ENCODE data around the gene UPK3BL2. TPM values are rescaled to one million over a fixed set of nuclear protein-coding genes. Genes with fewer than 3 reads are reported as not detected.
"Not testable (repeated sequence)": the region's sequence is repeated elsewhere in the genome, so short reads cannot be mapped to it uniquely, and the experiment has no call there.

Gene UPK3BL2
- total RNA-seq, 2 experiments from 2014 or later: 115 to 122 TPM

DNA sequence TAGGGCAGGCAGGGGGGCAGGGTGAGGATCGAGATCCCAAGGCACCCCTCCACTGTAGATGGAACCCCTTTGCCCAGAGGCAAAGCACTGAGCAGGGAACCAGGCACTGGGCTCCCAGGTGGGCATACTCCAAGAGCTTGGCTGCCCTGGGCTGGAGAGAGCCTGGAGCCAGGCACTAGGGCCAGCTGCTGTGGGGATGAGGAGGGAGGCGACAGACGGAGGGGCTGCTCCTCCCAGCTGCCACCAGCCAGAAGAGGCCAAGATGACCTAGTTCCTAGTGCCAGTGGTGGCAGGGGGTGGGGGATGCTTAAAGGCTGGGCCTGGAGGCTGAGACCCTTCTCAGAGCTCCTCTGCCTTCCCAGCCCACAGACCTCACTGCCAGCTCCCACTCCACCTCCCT lies 27.6 kb downstream of the UPK3BL2 start:
- H3K4me1 ChIP-seq (ENCODE audit: insufficient read depth, low read length); H3K36me3 Mint-ChIP-seq (ENCODE audit: low read depth); H3K4me3 ChIP-seq (ENCODE audit: low read length); CTCF ChIA-PET; H3K27me3 ChIP-seq (ENCODE audit: control insufficient read depth in 1 of 2, insufficient read depth in 2 of 2, low read length in 2 of 2); H3K27me3 Mint-ChIP-seq; H3K9me3 ChIP-seq (ENCODE audit: control insufficient read depth in 1 of 2, insufficient read depth in 1 of 2, low read length in 2 of 2); H3K9me3 Mint-ChIP-seq; intact Hi-C loops (cut with DNase I, micrococcal nuclease); H3K27ac ChIP-seq (ENCODE audit: low read depth in 1 of 2, low read length in 2 of 2); POLR2A ChIA-PET; H3K4me1 Mint-ChIP-seq (ENCODE audit: low read depth); ATAC-seq (ENCODE audit: poor library complexity); H3K36me3 ChIP-seq (ENCODE audit: insufficient read depth, low read length); DNase-seq; H3K27ac Mint-ChIP-seq; H3K4me3 Mint-ChIP-seq: not testable (repeated sequence)

- H3K9me3 Mint-ChIP-seq; DNase-seq; CTCF ChIA-PET; H3K4me1 Mint-ChIP-seq (ENCODE audit: low read depth); H3K36me3 ChIP-seq (ENCODE audit: insufficient read depth, low read length); intact Hi-C loops (cut with DNase I, micrococcal nuclease); H3K9me3 ChIP-seq (ENCODE audit: control insufficient read depth in 1 of 2, insufficient read depth in 1 of 2, low read length in 2 of 2); H3K27ac ChIP-seq (ENCODE audit: low read depth in 1 of 2, low read length in 2 of 2); H3K4me3 Mint-ChIP-seq; H3K4me3 ChIP-seq (ENCODE audit: low read length); H3K4me1 ChIP-seq (ENCODE audit: insufficient read depth, low read length); H3K36me3 Mint-ChIP-seq (ENCODE audit: low read depth); ATAC-seq (ENCODE audit: poor library complexity); H3K27ac Mint-ChIP-seq; H3K27me3 Mint-ChIP-seq; POLR2A ChIA-PET; H3K27me3 ChIP-seq (ENCODE audit: control insufficient read depth in 1 of 2, insufficient read depth in 2 of 2, low read length in 2 of 2): not testable (repeated sequence)
These were observed 28.4 kb downstream of the UPK3BL2 start for GRCh38 chr7:102514881-102515721.

GRCh38 chr7:102512642-102513221 lies 30.8 kb downstream of the UPK3BL2 start:
- ATAC-seq (ENCODE audit: poor library complexity) (peak; percentile 7), DNase-seq (peak in 4 of 14 experiments; percentile 7 to 64 (median 27))
- H3K27me3 ChIP-seq (ENCODE audit: control insufficient read depth in 1 of 2, insufficient read depth in 2 of 2, low read length in 2 of 2); H3K4me3 Mint-ChIP-seq; H3K36me3 ChIP-seq (ENCODE audit: insufficient read depth, low read length); H3K36me3 Mint-ChIP-seq (ENCODE audit: low read depth); H3K27me3 Mint-ChIP-seq; H3K4me1 ChIP-seq (ENCODE audit: insufficient read depth, low read length); H3K9me3 Mint-ChIP-seq; H3K4me1 Mint-ChIP-seq (ENCODE audit: low read depth); H3K27ac ChIP-seq (ENCODE audit: low read depth in 1 of 2, low read length in 2 of 2); H3K9me3 ChIP-seq (ENCODE audit: control insufficient read depth in 1 of 2, insufficient read depth in 1 of 2, low read length in 2 of 2); intact Hi-C loops (cut with DNase I, micrococcal nuclease); H3K4me3 ChIP-seq (ENCODE audit: low read length); CTCF ChIA-PET; POLR2A ChIA-PET; H3K27ac Mint-ChIP-seq: not testable (repeated sequence)

DNA sequence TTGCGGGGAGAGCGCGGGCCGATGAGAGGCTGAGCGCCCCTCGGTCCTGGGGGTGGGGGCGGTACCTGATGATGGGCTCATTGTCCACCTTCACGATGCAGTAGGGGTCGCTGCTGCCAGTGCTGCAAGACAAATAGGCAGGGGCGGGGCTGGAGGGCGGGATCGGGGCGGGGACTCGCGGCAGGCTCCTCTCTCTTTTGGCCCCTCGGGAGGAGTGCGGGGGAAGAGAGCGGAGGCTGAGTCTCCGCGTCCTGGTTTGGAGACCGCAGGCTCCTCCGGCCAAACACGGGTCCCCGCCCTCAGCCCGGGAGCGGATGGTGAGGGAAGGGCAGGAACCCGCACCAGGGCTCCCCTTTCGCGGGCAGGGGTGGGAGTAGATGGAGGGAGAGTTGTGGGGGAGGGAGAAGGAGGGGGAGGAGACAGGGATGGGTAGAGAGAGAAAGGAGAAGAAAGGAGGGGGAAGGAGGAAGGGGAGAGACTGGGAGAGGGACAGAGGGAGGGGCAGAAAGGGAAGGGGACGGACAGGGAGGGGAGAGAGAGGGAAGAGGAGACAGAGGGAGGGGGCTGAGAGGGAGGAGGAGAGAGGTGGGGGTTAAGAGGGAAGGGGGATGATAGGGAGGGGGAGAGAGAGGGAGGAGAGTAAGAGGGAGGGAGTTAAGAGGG lies 31.5 kb downstream of the UPK3BL2 start:
- H3K4me3 ChIP-seq (ENCODE audit: low read length); CTCF ChIA-PET: not testable (repeated sequence)

DNA sequence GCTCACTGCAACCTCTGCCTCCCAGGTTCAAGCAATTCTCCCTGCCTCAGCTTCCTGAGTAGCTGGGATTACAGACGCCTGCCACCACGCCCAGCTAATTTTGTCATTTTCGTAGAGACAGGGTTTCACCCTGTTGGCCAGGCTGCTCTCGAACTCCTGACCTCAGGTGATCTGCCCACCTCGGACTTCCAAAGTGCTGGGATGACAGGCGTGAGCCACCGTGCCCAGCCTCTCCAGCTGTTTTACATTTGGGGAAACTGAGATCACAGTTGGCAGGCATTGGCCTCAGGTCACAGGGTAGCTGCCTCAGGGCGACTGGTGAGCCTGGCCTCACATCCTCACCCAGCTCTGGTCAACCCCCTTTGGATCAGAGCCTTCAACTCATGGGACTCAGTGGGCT lies 32.9 kb downstream of the UPK3BL2 start:
- POLR2A ChIA-PET; DNase-seq; intact Hi-C loops (cut with DNase I, micrococcal nuclease); H3K27me3 Mint-ChIP-seq; H3K27me3 ChIP-seq (ENCODE audit: control insufficient read depth in 1 of 2, insufficient read depth in 2 of 2, low read length in 2 of 2); H3K4me1 ChIP-seq (ENCODE audit: insufficient read depth, low read length); H3K36me3 ChIP-seq (ENCODE audit: insufficient read depth, low read length); ATAC-seq (ENCODE audit: poor library complexity); H3K4me3 Mint-ChIP-seq; H3K36me3 Mint-ChIP-seq (ENCODE audit: low read depth); CTCF ChIA-PET; H3K9me3 ChIP-seq (ENCODE audit: control insufficient read depth in 1 of 2, insufficient read depth in 1 of 2, low read length in 2 of 2); H3K9me3 Mint-ChIP-seq; H3K27ac ChIP-seq (ENCODE audit: low read depth in 1 of 2, low read length in 2 of 2); H3K4me3 ChIP-seq (ENCODE audit: low read length); H3K27ac Mint-ChIP-seq; H3K4me1 Mint-ChIP-seq (ENCODE audit: low read depth): not testable (repeated sequence)

More for the DNA sequence above, 31.5 kb downstream of the UPK3BL2 start:
- H3K4me3 Mint-ChIP-seq; POLR2A ChIA-PET; H3K9me3 ChIP-seq (ENCODE audit: control insufficient read depth in 1 of 2, insufficient read depth in 1 of 2, low read length in 2 of 2); H3K4me1 Mint-ChIP-seq (ENCODE audit: low read depth); H3K4me1 ChIP-seq (ENCODE audit: insufficient read depth, low read length); H3K36me3 Mint-ChIP-seq (ENCODE audit: low read depth); H3K27ac ChIP-seq (ENCODE audit: low read depth in 1 of 2, low read length in 2 of 2); H3K27me3 Mint-ChIP-seq; H3K27ac Mint-ChIP-seq; H3K27me3 ChIP-seq (ENCODE audit: control insufficient read depth in 1 of 2, insufficient read depth in 2 of 2, low read length in 2 of 2); DNase-seq; H3K36me3 ChIP-seq (ENCODE audit: insufficient read depth, low read length); H3K9me3 Mint-ChIP-seq; intact Hi-C loops (cut with DNase I, micrococcal nuclease): not testable (repeated sequence)
- peak; percentile 86 for ATAC-seq (ENCODE audit: poor library complexity)

DNA sequence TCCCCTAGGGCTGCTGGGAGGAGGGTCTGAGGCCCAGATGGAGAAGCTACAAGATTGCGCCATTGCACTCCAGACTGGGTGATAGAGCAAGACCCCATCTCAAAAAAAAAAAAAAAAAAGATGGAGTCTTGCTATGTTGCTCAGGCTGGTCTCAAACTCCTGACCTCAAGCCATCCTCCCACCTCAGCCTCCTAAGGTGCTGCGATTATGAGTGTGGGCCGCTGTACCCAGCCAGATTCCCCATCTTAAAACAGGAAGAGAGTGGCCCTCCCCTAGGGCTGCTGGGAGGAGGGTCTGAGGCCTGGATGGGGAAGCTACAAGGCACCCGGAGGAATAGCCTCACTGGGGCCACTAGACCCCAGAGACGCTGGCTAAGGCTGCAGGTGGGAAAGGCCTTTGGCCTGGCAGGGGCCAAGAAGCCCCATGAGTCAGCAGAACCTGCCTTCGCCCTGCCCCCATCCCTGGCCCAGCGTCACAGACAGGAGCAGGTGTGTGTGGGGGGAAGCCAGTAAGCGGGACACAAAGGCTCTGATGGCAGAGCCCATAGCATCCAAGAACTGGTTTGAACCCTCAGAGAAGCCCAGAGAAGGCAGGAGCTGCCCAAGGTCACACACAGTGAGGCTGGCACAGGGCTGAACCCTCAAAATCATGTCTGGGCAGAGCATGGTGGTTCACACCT lies 35.9 kb downstream of the UPK3BL2 start:
- H3K27me3 ChIP-seq (ENCODE audit: control insufficient read depth in 1 of 2, insufficient read depth in 2 of 2, low read length in 2 of 2); H3K9me3 Mint-ChIP-seq; H3K27me3 Mint-ChIP-seq; H3K4me3 Mint-ChIP-seq; H3K4me1 Mint-ChIP-seq (ENCODE audit: low read depth); H3K36me3 ChIP-seq (ENCODE audit: insufficient read depth, low read length); ATAC-seq (ENCODE audit: poor library complexity); H3K36me3 Mint-ChIP-seq (ENCODE audit: low read depth); H3K27ac Mint-ChIP-seq; intact Hi-C loops (cut with DNase I, micrococcal nuclease); H3K27ac ChIP-seq (ENCODE audit: low read depth in 1 of 2, low read length in 2 of 2); POLR2A ChIA-PET; H3K9me3 ChIP-seq (ENCODE audit: control insufficient read depth in 1 of 2, insufficient read depth in 1 of 2, low read length in 2 of 2); CTCF ChIA-PET; H3K4me3 ChIP-seq (ENCODE audit: low read length); H3K4me1 ChIP-seq (ENCODE audit: insufficient read depth, low read length): not testable (repeated sequence)
- peak in 1 of 14 experiments; percentile 32 for DNase-seq
